Upper lobe of left lung (tissue), 6 donors: ENCODE measurements around the gene TLE4. TPM values are rescaled to one million over a fixed set of nuclear protein-coding genes. Genes with fewer than 3 reads are reported as not detected.

ENCODE experiments used
- ATAC-seq, 2 donors: fragments of 200-7000 bp; cut with Tn5 transposase; one replicate each; pipeline ENCODE4 v1.9.1; 2022; ENCODE audit warnings: mild to moderate bottlenecking in 2 of 2, moderate library complexity in 2 of 2; ENCODE audit not compliant: low FRiP score in 2 of 2
- DNase-seq, 2 donors: peaks; one replicate each; pipeline ENCODE4 v3.0.0-alpha.2; 2019 to 2020
- H3K27ac ChIP-seq, 4 donors: fragments of 200-600 bp; sonication (generic); one replicate each; pipeline ENCODE4 v1.5.1; 2016 to 2019
- H3K27me3 ChIP-seq, 4 donors: fragments of 200-600 bp; sonication (generic); one replicate each; pipeline ENCODE4 v1.5.1; 2017 to 2019
- H3K36me3 ChIP-seq, 4 donors: fragments of 200-600 bp; sonication (generic); one replicate each; pipeline ENCODE4 v1.5.1; 2016 to 2019
- H3K4me1 ChIP-seq, 4 donors: fragments of 200-600 bp; sonication (generic); one replicate each; pipeline ENCODE4 v1.5.1; 2018 to 2019
- H3K4me3 ChIP-seq, 4 donors: fragments of 200-600 bp; sonication (generic); one replicate each; pipeline ENCODE4 v1.5.1; 2017 to 2019; ENCODE audit warnings: mild to moderate bottlenecking in 2 of 4, moderate library complexity in 1 of 4
- H3K9me3 ChIP-seq, 4 donors: fragments of 200-600 bp; sonication (generic); one replicate each; pipeline ENCODE4 v1.5.1; 2018 to 2019
- EP300 ChIP-seq, 4 donors: sonication (generic); formaldehyde crosslinking; IDR thresholded peaks; one replicate each; pipeline ENCODE4 v1.5.1; 2017; ENCODE audit warnings: antibody characterized with exemption in 4 of 4, control low read depth in 2 of 4
- POLR2A ChIP-seq, 4 donors: fragments of 450-650 bp; IDR thresholded peaks; one replicate each; pipeline ENCODE4 v1.5.1; 2016 to 2017; ENCODE audit warnings: antibody characterized with exemption in 4 of 4, mild to moderate bottlenecking in 2 of 4
- POLR2AphosphoS5 ChIP-seq, 2 donors: sonication (generic); formaldehyde crosslinking; IDR thresholded peaks; one replicate each; pipeline ENCODE4 v1.5.1; 2017; ENCODE audit warnings: antibody characterized with exemption in 2 of 2
- WGBS, 2 donors: methylation state at CpG; one replicate each; pipeline ENCODE4 v1.1.5; 2017 to 2018; 5-methylcytosine and 5-hydroxymethylcytosine counted together
- total RNA-seq, 6 donors: library from RNA; depleted of rRNA in 4 of 6; stranded (reverse); fragments of >200 nt in 4 of 6; gene quantifications; one replicate each; pipeline versions ENCODE4 v1.1.0 to v1.2.1, GENCODE V29; 2016 to 2021
- TF ChIP-seq, protein P1 (sequence below), 6 experiments: fragments of 450-650 bp in 4 of 6; fragments of 200-600 bp in 2 of 6; sonication (generic) in 2 of 6; IDR thresholded peaks; one replicate each; pipeline ENCODE4 v1.5.1; 2016 to 2019; ENCODE audit warnings: antibody characterized with exemption in 6 of 6
- donor health status: DM: no; HTN: no; CAD: no; lungs with moderate emphysema.
- donor health status: DM: no; HTN: yes; CAD: no; lungs with severe emphysema.

TLE4 gene
- total RNA-seq, 6 donors from 2014 or later = 37.7 to 152 (median 46.7) TPM

DNA sequence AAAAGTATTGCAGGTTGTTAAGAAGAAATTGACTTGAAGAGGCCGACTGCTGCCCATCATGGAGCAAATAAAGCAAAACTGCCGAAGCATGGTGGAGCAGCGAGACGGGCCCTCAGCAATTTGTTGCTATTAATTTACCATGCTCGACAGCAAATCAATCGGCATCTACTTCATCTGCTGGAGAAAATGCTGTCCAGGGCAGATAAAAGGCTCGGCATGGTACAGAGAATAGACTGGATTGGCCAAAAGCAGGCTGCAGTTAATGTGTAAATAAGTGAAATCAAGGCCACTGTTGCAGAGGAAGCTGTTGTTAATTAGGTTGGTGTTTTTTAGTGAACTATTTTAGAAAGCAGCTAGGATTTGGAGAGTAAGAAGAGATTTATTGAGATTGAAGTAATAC is 8.3 kb downstream of the TLE4 start:
- peaks cover 18 to 49% (median 33%) of the 10 kb centered on the region in 4 donors for H3K4me1 ChIP-seq
- TF ChIP-seq, protein P1, sequence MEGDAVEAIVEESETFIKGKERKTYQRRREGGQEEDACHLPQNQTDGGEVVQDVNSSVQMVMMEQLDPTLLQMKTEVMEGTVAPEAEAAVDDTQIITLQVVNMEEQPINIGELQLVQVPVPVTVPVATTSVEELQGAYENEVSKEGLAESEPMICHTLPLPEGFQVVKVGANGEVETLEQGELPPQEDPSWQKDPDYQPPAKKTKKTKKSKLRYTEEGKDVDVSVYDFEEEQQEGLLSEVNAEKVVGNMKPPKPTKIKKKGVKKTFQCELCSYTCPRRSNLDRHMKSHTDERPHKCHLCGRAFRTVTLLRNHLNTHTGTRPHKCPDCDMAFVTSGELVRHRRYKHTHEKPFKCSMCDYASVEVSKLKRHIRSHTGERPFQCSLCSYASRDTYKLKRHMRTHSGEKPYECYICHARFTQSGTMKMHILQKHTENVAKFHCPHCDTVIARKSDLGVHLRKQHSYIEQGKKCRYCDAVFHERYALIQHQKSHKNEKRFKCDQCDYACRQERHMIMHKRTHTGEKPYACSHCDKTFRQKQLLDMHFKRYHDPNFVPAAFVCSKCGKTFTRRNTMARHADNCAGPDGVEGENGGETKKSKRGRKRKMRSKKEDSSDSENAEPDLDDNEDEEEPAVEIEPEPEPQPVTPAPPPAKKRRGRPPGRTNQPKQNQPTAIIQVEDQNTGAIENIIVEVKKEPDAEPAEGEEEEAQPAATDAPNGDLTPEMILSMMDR (IDR thresholded peaks at IDR 0.05) = no peak
- TF ChIP-seq EP300 (IDR thresholded peaks at IDR 0.05) (no peak), POLR2AphosphoS5 (IDR thresholded peaks at IDR 0.05) (no peak), POLR2A (IDR thresholded peaks at IDR 0.05) (no peak)

GRCh38 chr9:79581388-79581787 is 9.6 kb downstream of the TLE4 start:
- Histone ChIP-seq H3K36me3 (no peaks in the 10 kb centered on the region), H3K27me3 (no peaks in the 10 kb centered on the region), H3K27ac (peak overlapping the region in 1 of 4 donors; percentile 46), H3K9me3 (no peaks in the 10 kb centered on the region), H3K4me1 (peaks cover 18 to 43% (median 30%) of the 10 kb centered on the region in 4 donors), H3K4me3 (no peak overlapping the region)
- 35 to 42% methylated on average over 3 of the region's 3 CpGs for WGBS, 2 donors
- DNase-seq (no peak), ATAC-seq (no peak)
- TF ChIP-seq POLR2AphosphoS5 (IDR thresholded peaks at IDR 0.05) (no peak), EP300 (IDR thresholded peaks at IDR 0.05) (no peak), POLR2A (IDR thresholded peaks at IDR 0.05) (no peak)
- TF ChIP-seq, protein P1 (IDR thresholded peaks at IDR 0.05) = no peak

More for the DNA sequence above, 8.3 kb downstream of the TLE4 start:
- Histone ChIP-seq H3K9me3 (no peaks in the 10 kb centered on the region), H3K27me3 (no peaks in the 10 kb centered on the region), H3K36me3 (no peaks in the 10 kb centered on the region), H3K27ac (no peak overlapping the region), H3K4me3 (no peak overlapping the region)
- DNase-seq (no peak), ATAC-seq (no peak)
- 93 to 97% methylated on average over 7 of the region's 7 CpGs for WGBS, 2 donors

DNA sequence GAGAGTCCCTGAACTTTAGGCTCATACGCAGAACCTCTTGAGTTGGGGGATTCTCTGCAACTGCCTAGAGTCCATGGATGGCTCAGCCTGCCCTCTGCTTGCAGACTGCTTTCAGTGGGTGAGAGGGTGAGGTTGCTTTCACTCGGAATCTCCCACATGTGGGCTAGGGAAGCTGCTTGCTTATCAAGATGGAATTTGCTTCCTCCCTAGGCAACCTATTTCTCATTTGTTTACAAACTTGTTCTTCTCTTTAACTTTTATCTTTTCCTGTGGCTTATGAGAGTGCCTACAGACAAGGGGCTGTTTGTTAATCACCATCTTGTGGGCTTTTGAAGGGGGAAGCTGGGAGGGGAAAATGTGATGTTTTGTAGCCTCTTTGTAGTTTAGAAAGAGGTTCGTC is 10.0 kb downstream of the TLE4 start:
- Histone ChIP-seq H3K9me3 (no peaks in the 10 kb centered on the region), H3K27ac (peak overlapping the region in 1 of 4 donors; percentile 46), H3K27me3 (no peaks in the 10 kb centered on the region), H3K4me1 (peaks cover 18 to 43% (median 30%) of the 10 kb centered on the region in 4 donors), H3K4me3 (no peak overlapping the region), H3K36me3 (no peaks in the 10 kb centered on the region)
- DNase-seq (no peak), ATAC-seq (peak in 1 of 2 donors; percentile 39)
- TF ChIP-seq, protein P1 (IDR thresholded peaks at IDR 0.05) = no peak
- TF ChIP-seq POLR2AphosphoS5 (IDR thresholded peaks at IDR 0.05) (no peak), EP300 (IDR thresholded peaks at IDR 0.05) (no peak), POLR2A (IDR thresholded peaks at IDR 0.05) (no peak)
- 38% methylated on average over 3 of the region's 3 CpGs for WGBS, 2 donors

- H3K27ac ChIP-seq = peak overlapping the region in 2 of 4 donors; percentile 29 to 38
- 63 to 80% methylated on average over 10 of the region's 10 CpGs for WGBS, 2 donors
- no peak overlapping the region for H3K4me3 ChIP-seq
- H3K36me3 ChIP-seq = no peaks in the 10 kb centered on the region
- H3K4me1 ChIP-seq = peaks cover 11 to 36% (median 26%) of the 10 kb centered on the region in 4 donors
- ATAC-seq = peak; percentile 87 to 93
- peak in 1 of 2 donors; percentile 81 for DNase-seq
- no peaks in the 10 kb centered on the region for H3K27me3 ChIP-seq
- H3K9me3 ChIP-seq = no peaks in the 10 kb centered on the region
- TF ChIP-seq POLR2A (IDR thresholded peaks at IDR 0.05) = no peak
- peak; percentile 6 to 47 for TF ChIP-seq POLR2AphosphoS5 (IDR thresholded peaks at IDR 0.05)
- TF ChIP-seq EP300 (IDR thresholded peaks at IDR 0.05) = no peak
- TF ChIP-seq, protein P1 (IDR thresholded peaks at IDR 0.05) = no peak
Measured at GRCh38 chr9:79583952-79584654, 12.3 kb downstream of the TLE4 start.

- H3K27me3 ChIP-seq = no peaks in the 10 kb centered on the region
- no peaks in the 10 kb centered on the region for H3K9me3 ChIP-seq
- TF ChIP-seq EP300 (IDR thresholded peaks at IDR 0.05) (no peak), POLR2AphosphoS5 (IDR thresholded peaks at IDR 0.05) (no peak), POLR2A (IDR thresholded peaks at IDR 0.05) (no peak)
- TF ChIP-seq, protein P1 (IDR thresholded peaks at IDR 0.05) = no peak
- H3K4me1 ChIP-seq = peaks cover 11 to 36% (median 26%) of the 10 kb centered on the region in 4 donors
- peak in 1 of 2 donors; percentile 59 for ATAC-seq
- H3K36me3 ChIP-seq = no peaks in the 10 kb centered on the region
- no peak overlapping the region for H3K4me3 ChIP-seq
- DNase-seq = no peak
- 60 to 78% methylated on average over 2 of the region's 2 CpGs for WGBS, 2 donors
- peak overlapping the region in 1 of 4 donors; percentile 29 for H3K27ac ChIP-seq
Measured at GRCh38 chr9:79584655-79584982, 12.9 kb downstream of the TLE4 start.
